Right lobe of liver (tissue), 4 donors: ENCODE data around the gene SUCLG1.

Experiments
- POLR2A ChIP-seq: fragments of 450-650 bp; IDR thresholded peaks from one replicate; pipeline ENCODE4 v1.6.1; 2017; ENCODE audit warnings: antibody characterized with exemption, mild to moderate bottlenecking
- TF ChIP-seq, protein P1 (sequence below), 4 donors: fragments of 200-600 bp in 3 of 4; fragments of 450-650 bp in 1 of 4; IDR thresholded peaks; one replicate each; pipeline versions ENCODE4 v1.5.1 to v1.8.0; 2016 to 2022; ENCODE audit warnings: antibody characterized with exemption in 4 of 4, mild to moderate bottlenecking in 2 of 4
- donor health status: DM: no; HTN: no; CAD: no.
- donor health status: DM: no; HTN: no; CAD: no.
- donor health status: DM: no; HTN: yes; CAD: no.

DNA sequence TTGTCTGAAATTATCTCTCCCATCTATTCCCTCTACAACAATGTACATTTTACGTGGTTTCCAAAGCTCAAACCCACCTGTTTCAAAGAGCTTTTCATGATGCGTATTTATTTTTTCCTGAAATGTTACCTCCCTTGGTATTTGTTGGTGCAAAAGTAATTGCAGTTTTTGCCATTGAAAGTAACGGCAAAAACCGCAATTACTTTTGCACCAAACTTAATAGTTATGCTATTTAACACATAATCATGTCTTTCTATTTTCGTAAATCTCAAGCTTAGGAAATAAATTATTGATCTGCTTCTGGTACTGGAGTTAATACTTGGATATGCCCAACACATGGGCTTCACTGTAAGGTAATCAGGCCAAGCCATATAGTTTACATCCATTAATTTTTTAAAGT lies 85.2 kb downstream of the SUCLG1 start:
- no peak for TF ChIP-seq POLR2A
- TF ChIP-seq, protein P1, sequence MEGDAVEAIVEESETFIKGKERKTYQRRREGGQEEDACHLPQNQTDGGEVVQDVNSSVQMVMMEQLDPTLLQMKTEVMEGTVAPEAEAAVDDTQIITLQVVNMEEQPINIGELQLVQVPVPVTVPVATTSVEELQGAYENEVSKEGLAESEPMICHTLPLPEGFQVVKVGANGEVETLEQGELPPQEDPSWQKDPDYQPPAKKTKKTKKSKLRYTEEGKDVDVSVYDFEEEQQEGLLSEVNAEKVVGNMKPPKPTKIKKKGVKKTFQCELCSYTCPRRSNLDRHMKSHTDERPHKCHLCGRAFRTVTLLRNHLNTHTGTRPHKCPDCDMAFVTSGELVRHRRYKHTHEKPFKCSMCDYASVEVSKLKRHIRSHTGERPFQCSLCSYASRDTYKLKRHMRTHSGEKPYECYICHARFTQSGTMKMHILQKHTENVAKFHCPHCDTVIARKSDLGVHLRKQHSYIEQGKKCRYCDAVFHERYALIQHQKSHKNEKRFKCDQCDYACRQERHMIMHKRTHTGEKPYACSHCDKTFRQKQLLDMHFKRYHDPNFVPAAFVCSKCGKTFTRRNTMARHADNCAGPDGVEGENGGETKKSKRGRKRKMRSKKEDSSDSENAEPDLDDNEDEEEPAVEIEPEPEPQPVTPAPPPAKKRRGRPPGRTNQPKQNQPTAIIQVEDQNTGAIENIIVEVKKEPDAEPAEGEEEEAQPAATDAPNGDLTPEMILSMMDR (IDR thresholded peaks at IDR 0.05): no peak
